SW480 (cell line): Measurements from ENCODE around the gene WSCD2.

Experiments
- DNase-seq: peaks from one replicate; pipeline ENCODE4 v3.0.0-alpha.2; 2016; ENCODE audit warnings: low spot score

Gene WSCD2

GRCh38 chr12:108129017-108129812, at the start of gene WSCD2:
WSCD2 (plus strand) TSS chr12:108129288; CDS start chr12:108195833, 66,545 bp downstream.
- DNase-seq, result no peak

- DNase-seq, result no peak
Observed at GRCh38 chr12:108079721-108080120, 49.4 kb upstream of the WSCD2 start.

- no peak for DNase-seq
Observed at GRCh38 chr12:108080363-108080762, 48.7 kb upstream of the WSCD2 start.

GRCh38 chr12:108082485-108082884, 46.6 kb upstream of the WSCD2 start:
- no peak for DNase-seq

- DNase-seq, result no peak
Observed at GRCh38 chr12:108087900-108088299, 41.2 kb upstream of the WSCD2 start.

- DNase-seq, result no peak
Observed at GRCh38 chr12:108090107-108090899, 38.8 kb upstream of the WSCD2 start.

- DNase-seq, result no peak
Observed at GRCh38 chr12:108090932-108091678, 38.0 kb upstream of the WSCD2 start.

- DNase-seq, result no peak
Observed at GRCh38 chr12:108091679-108092051, 37.4 kb upstream of the WSCD2 start.

GRCh38 chr12:108093209-108093608, 35.9 kb upstream of the WSCD2 start:
- DNase-seq, result no peak

GRCh38 chr12:108094056-108094649, 34.9 kb upstream of the WSCD2 start:
- no peak for DNase-seq

- DNase-seq, result no peak
Observed at GRCh38 chr12:108097160-108097911, 31.8 kb upstream of the WSCD2 start.

- DNase-seq, result no peak
Observed at GRCh38 chr12:108098374-108098773, 30.7 kb upstream of the WSCD2 start.

GRCh38 chr12:108099073-108099472, 30.0 kb upstream of the WSCD2 start:
- DNase-seq, result no peak

- no peak for DNase-seq
Observed at GRCh38 chr12:108099778-108100489, 29.2 kb upstream of the WSCD2 start.

GRCh38 chr12:108101605-108102175, 27.4 kb upstream of the WSCD2 start:
- DNase-seq, result no peak

GRCh38 chr12:108102363-108102762, 26.7 kb upstream of the WSCD2 start:
- no peak for DNase-seq

GRCh38 chr12:108103087-108103486, 26.0 kb upstream of the WSCD2 start:
- DNase-seq, result no peak

- DNase-seq, result no peak
Observed at GRCh38 chr12:108103517-108103916, 25.6 kb upstream of the WSCD2 start.

- no peak for DNase-seq
Observed at GRCh38 chr12:108104657-108105056, 24.4 kb upstream of the WSCD2 start.

- no peak for DNase-seq
Observed at GRCh38 chr12:108106599-108106998, 22.5 kb upstream of the WSCD2 start.
